Cardiac muscle cell (in vitro differentiated cells and primary cell): ENCODE results near the gene OR4A15. TPM values are rescaled to one million over a fixed set of nuclear protein-coding genes. Genes with fewer than 3 reads are reported as not detected.

ENCODE experiments used
- DNase-seq, 2 donors: peaks; one replicate each; pipeline versions ENCODE4 v3.0.0 to v3.0.0-alpha.2; 2010 to 2017; ENCODE audit warnings: low read depth in 1 of 2, low spot score in 1 of 2
- H3K27ac ChIP-seq: fragments of 200-600 bp; sonication (generic); 2 replicates; pipeline ENCODE4 v1.5.1; 2016
- H3K27me3 ChIP-seq: fragments of 200-600 bp; sonication (generic); 2 replicates; pipeline ENCODE4 v1.6.0; 2016; ENCODE audit warnings: control low read depth
- H3K36me3 ChIP-seq: fragments of 200-600 bp; sonication (generic); 2 replicates; pipeline ENCODE4 v1.5.1; 2016; ENCODE audit warnings: control low read depth
- H3K4me1 ChIP-seq: fragments of 200-600 bp; sonication (generic); 2 replicates; pipeline ENCODE4 v1.8.1; 2017; ENCODE audit warnings: low read depth, mild to moderate bottlenecking, mixed run types
- H3K4me3 ChIP-seq: fragments of 200-600 bp; sonication (generic); 2 replicates; pipeline ENCODE4 v1.5.1; 2016; ENCODE audit warnings: mild to moderate bottlenecking
- H3K9me3 ChIP-seq: fragments of 200-600 bp; sonication (generic); 2 replicates; pipeline ENCODE4 v1.5.1; 2017; ENCODE audit warnings: low read depth, mild to moderate bottlenecking, control low read depth
- CTCF ChIP-seq: IDR thresholded peaks from 2 replicates; pipeline ENCODE4 v1.5.1; 2012; ENCODE audit warnings: low read depth, mild to moderate bottlenecking, low read length
- polyA plus RNA-seq: library from polyadenylated mRNA; unstranded; fragments of >200 nt; fragmentation: Nextera tagmentation; extraction: Ambion mirVana; gene quantifications from 2 replicates; pipeline ENCODE4 v1.2.1, GENCODE V29; 2016
- total RNA-seq: library from RNA; depleted of rRNA; stranded (reverse); fragments of >200 nt; gene quantifications from 2 replicates; pipeline ENCODE4 v1.2.3, GENCODE V29; 2016

The OR4A15 gene
- total and polyA plus RNA-seq, 2 experiments from 2014 or later = not detected

GRCh38 chr11:55357560-55358184, 10.1 kb upstream of the OR4A15 start:
- Histone ChIP-seq H3K27ac (no peak overlapping the region), H3K36me3 (no peaks in the 10 kb centered on the region), H3K9me3 (no peaks in the 10 kb centered on the region), H3K27me3 (no peaks in the 10 kb centered on the region), H3K4me1 (no peaks in the 10 kb centered on the region), H3K4me3 (no peak overlapping the region)
- no peak for DNase-seq
- no peak for TF ChIP-seq CTCF

- no peak overlapping the region for H3K4me3 ChIP-seq
- DNase-seq = no peak
- H3K27ac ChIP-seq = no peak overlapping the region
- TF ChIP-seq CTCF = no peak
- H3K4me1 ChIP-seq = no peaks in the 10 kb centered on the region
- no peaks in the 10 kb centered on the region for H3K36me3 ChIP-seq
- H3K27me3 ChIP-seq = no peaks in the 10 kb centered on the region
- H3K9me3 ChIP-seq = no peaks in the 10 kb centered on the region
These were observed 33.2 kb downstream of the OR4A15 start for GRCh38 chr11:55401011-55401410.

Other genes with a start within 250 kb of the OR4A15 start
- gene TRIM48, start 105.8 kb upstream of the OR4A15 start, total RNA-seq = not detected in 2 replicates
- not detected in 2 replicates for gene TRIM48, start 105.8 kb upstream of the OR4A15 start, polyA plus RNA-seq
- not detected in 2 replicates for gene OR4A16, start 24.8 kb upstream of the OR4A15 start, total RNA-seq
- gene OR4A16, start 24.8 kb upstream of the OR4A15 start, polyA plus RNA-seq = not detected in 2 replicates
- gene OR4C15, start 186.5 kb downstream of the OR4A15 start, total RNA-seq = not detected in 2 replicates
- gene OR4C15, start 186.5 kb downstream of the OR4A15 start, polyA plus RNA-seq = not detected in 2 replicates
- gene OR4C16, start 204.2 kb downstream of the OR4A15 start, total RNA-seq = not detected in 2 replicates
- not detected in 2 replicates for gene OR4C16, start 204.2 kb downstream of the OR4A15 start, polyA plus RNA-seq
- gene OR4C11, start 239.7 kb downstream of the OR4A15 start, total RNA-seq = not detected in 2 replicates
- not detected in 2 replicates for gene OR4C11, start 239.7 kb downstream of the OR4A15 start, polyA plus RNA-seq